IMR-90 (cell line): ENCODE data around the gene SPRED3. TPM values are rescaled to one million over a fixed set of nuclear protein-coding genes. Genes with fewer than 3 reads are reported as not detected.

Experiments
- ATAC-seq: fragments of 200-7000 bp; cut with Tn5 transposase; 2 replicates; pipeline ENCODE4 v1.9.1; 2020; ENCODE audit warnings: low read depth, mild to moderate bottlenecking, moderate library complexity
- BruUV-seq: library from RNA; stranded (reverse); fragments of 400-500 nt; replicated peaks from 2 replicates; lab custom pipeline; 2021; lab: Mats Ljungman, UMichigan
- CTCF ChIA-PET: fragments of 300-600 bp; formaldehyde crosslinking; extraction: SDS; loops from one replicate; lab custom pipeline; 2021; ENCODE audit warnings: antibody characterized with exemption; lab: Yijun Ruan, JAX
- POLR2A ChIA-PET: fragments of 300-600 bp; sonication (Branson Sonifier 250); formaldehyde crosslinking; loops from one replicate; lab custom pipeline; 2022; ENCODE audit warnings: antibody characterized with exemption; ENCODE audit not compliant: unreplicated experiment; lab: Charles Lee
- DNase-seq: peaks from one replicate; pipeline ENCODE4 v3.0.0; 2013
- H2AFZ ChIP-seq: replicated peaks from 2 replicates; pipeline ENCODE3; 2013; ENCODE audit warnings: low read length, mild to moderate bottlenecking; ENCODE audit not compliant: poor library complexity
- H2AK5ac ChIP-seq: 2 replicates; pipeline ENCODE4 v1.6.1; 2013; ENCODE audit warnings: low read depth, low read length, inconsistent platforms
- H2AK9ac ChIP-seq: replicated peaks from 2 replicates; pipeline ENCODE3; 2013; ENCODE audit warnings: mild to moderate bottlenecking, low read depth, low read length, moderate library complexity; ENCODE audit not compliant: poor library complexity
- H2BK120ac ChIP-seq: 2 replicates; pipeline ENCODE4 v1.6.1; 2013; ENCODE audit warnings: low read depth, low read length, inconsistent platforms
- H2BK15ac ChIP-seq: 3 replicates; pipeline ENCODE4 v1.6.1; 2013; ENCODE audit warnings: low read depth, low read length, inconsistent platforms
- H2BK20ac ChIP-seq: 2 replicates; pipeline ENCODE4 v1.6.1; 2013; ENCODE audit warnings: low read depth, mild to moderate bottlenecking, inconsistent platforms, low read length, moderate library complexity
- H2BK5ac ChIP-seq: 2 replicates; pipeline ENCODE4 v1.6.1; 2013; ENCODE audit warnings: mild to moderate bottlenecking, low read depth, low read length, inconsistent platforms; ENCODE audit not compliant: poor library complexity, severe bottlenecking
- H3K14ac ChIP-seq: replicated peaks from 2 replicates; pipeline ENCODE4 v1.6.1; 2013; ENCODE audit warnings: low read depth, low read length, inconsistent platforms
- H3K18ac ChIP-seq: 2 replicates; pipeline ENCODE4 v1.6.1; 2013; ENCODE audit warnings: low read depth, low read length, control low read depth
- H3K23ac ChIP-seq: 2 replicates; pipeline ENCODE4 v1.6.1; 2013; ENCODE audit warnings: low read depth, low read length, inconsistent platforms
- H3K27ac ChIP-seq: 2 replicates; pipeline ENCODE4 v1.5.1; 2013; ENCODE audit warnings: mild to moderate bottlenecking, control low read depth, low read length; ENCODE audit not compliant: insufficient read depth
- H3K27me3 ChIP-seq: 2 replicates; pipeline ENCODE4 v1.6.1; 2013; ENCODE audit warnings: low read length; ENCODE audit not compliant: control insufficient read depth, insufficient read depth
- H3K36me3 ChIP-seq: 2 replicates; pipeline ENCODE4 v1.6.1; 2013; ENCODE audit warnings: low read length, mixed read lengths; ENCODE audit not compliant: control insufficient read depth, insufficient read depth
- H3K4ac ChIP-seq: 2 replicates; pipeline ENCODE4 v1.6.1; 2013; ENCODE audit warnings: low read depth, low read length, inconsistent platforms
- H3K4me1 ChIP-seq: 2 replicates; pipeline ENCODE4 v1.6.1; 2013; ENCODE audit warnings: low read length, mixed read lengths; ENCODE audit not compliant: control insufficient read depth, insufficient read depth
- H3K4me2 ChIP-seq: 2 replicates; pipeline ENCODE4 v1.6.1; 2013; ENCODE audit warnings: low read depth, mild to moderate bottlenecking, control low read depth, low read length, moderate library complexity
- H3K4me3 ChIP-seq: 2 replicates; pipeline ENCODE4 v1.5.1; 2013; ENCODE audit warnings: low read depth, mild to moderate bottlenecking, control low read depth, low read length, moderate library complexity; ENCODE audit not compliant: insufficient read depth
- H3K56ac ChIP-seq: 2 replicates; pipeline ENCODE4 v1.6.1; 2013; ENCODE audit warnings: low read length, inconsistent platforms; ENCODE audit not compliant: insufficient read depth; ENCODE audit errors: extremely low read depth
- H3K79me1 ChIP-seq, 2 experiments: 2 replicates each; pipeline ENCODE4 v1.6.1; 2013; ENCODE audit warnings: low read length in 2 of 2, inconsistent platforms in 1 of 2, low read depth in 1 of 2
- H3K9ac ChIP-seq: 2 replicates; pipeline ENCODE4 v1.6.1; 2013; ENCODE audit warnings: low read depth, low read length, control low read depth
- H3K9me1 ChIP-seq: 2 replicates; pipeline ENCODE4 v1.6.1; 2013; ENCODE audit warnings: low read length, inconsistent platforms; ENCODE audit not compliant: insufficient read depth
- H3K9me3 ChIP-seq: 2 replicates; pipeline ENCODE4 v1.6.1; 2013; ENCODE audit warnings: low read length; ENCODE audit not compliant: control insufficient read depth, insufficient read depth
- H4K20me1 ChIP-seq: 2 replicates; pipeline ENCODE4 v1.6.1; 2013; ENCODE audit warnings: low read length, inconsistent platforms; ENCODE audit not compliant: insufficient read depth
- H4K5ac ChIP-seq: 2 replicates; pipeline ENCODE4 v1.6.1; 2013; ENCODE audit warnings: mild to moderate bottlenecking, low read depth, low read length, control low read depth
- H4K8ac ChIP-seq, 2 experiments: 2 replicates each; pipeline ENCODE4 v1.6.1; 2013; ENCODE audit warnings: low read depth in 2 of 2, low read length in 2 of 2, control low read depth in 1 of 2, inconsistent platforms in 1 of 2
- H4K91ac ChIP-seq: 2 replicates; pipeline ENCODE4 v1.6.1; 2013; ENCODE audit warnings: low read depth, low read length, inconsistent platforms; ENCODE audit not compliant: insufficient read depth
- CEBPB ChIP-seq: IDR thresholded peaks from 2 replicates; pipeline ENCODE4 v1.6.1; 2012; ENCODE audit warnings: low read depth, low read length, improper control_type of control experiment
- RAD21 ChIP-seq: IDR thresholded peaks from 2 replicates; pipeline ENCODE4 v1.6.1; 2012; ENCODE audit warnings: low read length, improper control_type of control experiment
- SMC3 ChIP-seq: fragments of 150-350 bp; IDR thresholded peaks from 2 replicates; pipeline ENCODE4 v1.6.1; 2016; ENCODE audit warnings: low read depth, mild to moderate bottlenecking, antibody characterized with exemption, low read length, moderate library complexity
- WGBS, 2 experiments: methylation state at CpG; one replicate each; pipeline versions ENCODE4 v1.1.5 to v1.1.7; 2013; ENCODE audit warnings: missing lambda C conversion rate in 2 of 2; ENCODE audit not compliant: insufficient read length in 1 of 2; ENCODE audit errors: extremely low coverage in 2 of 2; 5-methylcytosine and 5-hydroxymethylcytosine counted together
- dilution Hi-C: fragments of 300-500 bp; cut with HindIII; formaldehyde crosslinking; loops from one replicate; pipeline ENCODE4 v1.14.3; 2018; ENCODE audit warnings: low sequenced_read_pairs; ENCODE audit not compliant: unreplicated experiment
- in situ Hi-C: fragments of 300-500 bp; cut with MboI; formaldehyde crosslinking; loops from 3 replicates; pipeline ENCODE4 v1.14.3; 2019; ENCODE audit warnings: low sequenced_read_pairs, inconsistent platforms, mixed read lengths
- intact Hi-C: fragments of 100-400 bp; cut with micrococcal nuclease; formaldehyde crosslinking; loops from 2 replicates; pipeline ENCODE4 v1.10.0; 2022
- polyA plus RNA-seq, 3 experiments: library from polyadenylated mRNA; depleted of rRNA; stranded (reverse); fragments of >200 nt; gene quantifications; 2 replicates each; pipeline ENCODE4 v1.2.3, GENCODE V29; 2012; ENCODE audit warnings: low replicate concordance in 1 of 3
- total RNA-seq: library from RNA; depleted of rRNA; stranded (reverse); fragments of >200 nt; gene quantifications from 2 replicates; pipeline ENCODE4 v1.2.3, GENCODE V29; 2012
- TF ChIP-seq, protein P1 (sequence below): conservative IDR thresholded peaks from 2 replicates; pipeline ENCODE4 v1.5.1; 2012; ENCODE audit warnings: mild to moderate bottlenecking, low read depth, low read length, improper control_type of control experiment

SPRED3 gene
- total and polyA plus RNA-seq, 2 of the 4 experiments (the other 2 are of a cell fraction) = 0.90 to 7.9 TPM

DNA sequence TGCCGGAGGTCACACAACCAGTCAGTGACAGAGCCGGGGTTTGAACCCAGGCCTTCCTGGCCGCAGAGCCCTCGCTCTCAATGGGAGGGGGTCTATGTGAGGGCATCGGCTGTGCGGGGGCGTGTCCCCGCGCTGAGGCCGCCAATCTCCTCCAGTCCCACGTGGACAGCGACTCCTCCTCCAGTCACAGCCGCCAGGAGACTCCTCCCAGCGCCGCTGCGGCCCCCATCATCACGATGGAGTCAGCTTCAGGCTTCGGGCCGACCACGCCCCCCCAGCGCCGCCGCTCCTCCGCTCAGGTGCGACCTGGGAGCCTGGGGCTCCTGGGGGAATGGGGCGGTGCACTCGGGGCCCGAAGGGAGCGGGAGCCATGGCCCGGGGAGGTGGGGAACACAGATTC is 6.0 kb downstream of the SPRED3 start (continued):
- TF ChIP-seq CEBPB (no peak), RAD21 (no peak)

DNA sequence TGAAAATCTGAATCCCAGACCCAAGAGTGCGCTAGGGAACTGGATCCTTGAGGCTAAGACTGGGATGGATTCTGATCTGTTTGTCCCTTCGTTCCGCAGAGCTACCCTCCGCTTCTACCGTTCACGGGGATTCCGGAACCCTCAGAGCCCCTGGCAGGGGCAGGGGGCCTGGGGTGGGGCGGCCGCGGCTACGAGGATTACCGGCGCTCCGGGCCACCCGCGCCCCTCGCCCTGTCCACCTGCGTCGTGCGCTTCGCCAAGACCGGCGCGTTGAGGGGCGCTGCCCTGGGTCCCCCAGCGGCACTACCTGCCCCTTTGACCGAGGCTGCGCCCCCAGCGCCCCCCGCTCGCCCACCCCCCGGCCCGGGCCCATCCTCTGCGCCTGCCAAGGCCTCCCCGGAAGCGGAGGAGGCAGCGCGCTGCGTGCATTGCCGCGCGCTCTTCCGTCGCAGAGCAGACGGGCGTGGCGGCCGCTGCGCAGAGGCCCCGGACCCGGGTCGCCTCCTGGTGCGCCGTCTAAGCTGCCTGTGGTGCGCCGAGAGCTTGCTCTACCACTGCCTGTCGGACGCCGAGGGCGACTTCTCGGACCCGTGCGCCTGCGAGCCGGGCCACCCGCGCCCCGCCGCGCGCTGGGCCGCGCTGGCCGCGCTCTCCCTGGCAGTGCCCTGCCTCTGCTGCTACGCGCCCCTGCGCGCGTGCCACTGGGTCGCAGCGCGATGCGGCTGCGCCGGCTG is 7.1 kb downstream of the SPRED3 start:
- in situ Hi-C loops (no loop called here), intact Hi-C loops (no loop called here), dilution Hi-C loops (no loop called here)
- no peak overlapping the region for H3K14ac ChIP-seq
- H3K79me1 ChIP-seq = peaks cover 3 to 17% of the 10 kb centered on the region in 2 experiments; a peak in 3 of 4 replicates
- no peak overlapping the region for H4K8ac ChIP-seq
- H3K27me3 ChIP-seq = no peaks in the 10 kb centered on the region
- H3K27ac ChIP-seq = no peak overlapping the region
- DNase-seq = no peak
- no peak overlapping the region for H3K4me3 ChIP-seq
- H2BK5ac ChIP-seq = no peak overlapping the region
- H4K91ac ChIP-seq = no peak overlapping the region
- 0 out of 2 replicates have a peak, but pooled peaks cover 2% of the 10 kb centered on the region for H3K4me1 ChIP-seq
- POLR2A ChIA-PET = no interaction called here
- H2BK15ac ChIP-seq = no peak overlapping the region
- no peak for TF ChIP-seq SMC3
- TF ChIP-seq, protein P1, sequence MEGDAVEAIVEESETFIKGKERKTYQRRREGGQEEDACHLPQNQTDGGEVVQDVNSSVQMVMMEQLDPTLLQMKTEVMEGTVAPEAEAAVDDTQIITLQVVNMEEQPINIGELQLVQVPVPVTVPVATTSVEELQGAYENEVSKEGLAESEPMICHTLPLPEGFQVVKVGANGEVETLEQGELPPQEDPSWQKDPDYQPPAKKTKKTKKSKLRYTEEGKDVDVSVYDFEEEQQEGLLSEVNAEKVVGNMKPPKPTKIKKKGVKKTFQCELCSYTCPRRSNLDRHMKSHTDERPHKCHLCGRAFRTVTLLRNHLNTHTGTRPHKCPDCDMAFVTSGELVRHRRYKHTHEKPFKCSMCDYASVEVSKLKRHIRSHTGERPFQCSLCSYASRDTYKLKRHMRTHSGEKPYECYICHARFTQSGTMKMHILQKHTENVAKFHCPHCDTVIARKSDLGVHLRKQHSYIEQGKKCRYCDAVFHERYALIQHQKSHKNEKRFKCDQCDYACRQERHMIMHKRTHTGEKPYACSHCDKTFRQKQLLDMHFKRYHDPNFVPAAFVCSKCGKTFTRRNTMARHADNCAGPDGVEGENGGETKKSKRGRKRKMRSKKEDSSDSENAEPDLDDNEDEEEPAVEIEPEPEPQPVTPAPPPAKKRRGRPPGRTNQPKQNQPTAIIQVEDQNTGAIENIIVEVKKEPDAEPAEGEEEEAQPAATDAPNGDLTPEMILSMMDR = no peak
- H2BK120ac ChIP-seq = no peak overlapping the region
- no peak overlapping the region for H2AFZ ChIP-seq
- no peak overlapping the region for H4K5ac ChIP-seq
- CTCF ChIA-PET = no interaction called here
- H3K4ac ChIP-seq = no peak overlapping the region
- H3K4me2 ChIP-seq = no peak overlapping the region
- no peak overlapping the region for H3K23ac ChIP-seq
- H3K9ac ChIP-seq = no peak overlapping the region
- no peak overlapping the region for H3K56ac ChIP-seq
- no peak overlapping the region for H2AK9ac ChIP-seq
- H2BK20ac ChIP-seq = no peak overlapping the region
- no TSS peak for BruUV-seq
- H4K20me1 ChIP-seq = no peaks in the 10 kb centered on the region
- no peaks in the 10 kb centered on the region for H3K9me1 ChIP-seq
- no peak overlapping the region for H2AK5ac ChIP-seq
- ATAC-seq = no peak
- H3K18ac ChIP-seq = no peak overlapping the region
- 68% methylated on average over 50 of the region's 86 CpGs; no CpG with 5 or more reads in 1 of the 2 experiments for WGBS, 2 experiments
- H3K9me3 ChIP-seq = no peaks in the 10 kb centered on the region
- peaks cover 25% of the 10 kb centered on the region for H3K36me3 ChIP-seq
